NCI-H2171 treated with DMSO at 0.1 percent for 48 hours (cell line): ENCODE data around the gene STRAP.
"Not testable (repeated sequence)": the region's sequence is repeated elsewhere in the genome, so short reads cannot be mapped to it uniquely, and the experiment has no call there.

Experiments used
- DNase-seq: peaks from one replicate; lab custom pipeline; 2025; lab: John Stamatoyannopoulos, UW

STRAP gene

GRCh38 chr12:15873556-15873955 is 8.6 kb upstream of the STRAP start:
- DNase-seq = no peak

GRCh38 chr12:15874556-15875145 is 7.5 kb upstream of the STRAP start:
- not testable (repeated sequence) for DNase-seq

GRCh38 chr12:15875863-15876262 is 6.3 kb upstream of the STRAP start:
- no peak for DNase-seq

- no peak for DNase-seq
These were observed 2.8 kb upstream of the STRAP start for GRCh38 chr12:15879413-15879812.

GRCh38 chr12:15880721-15881120 is 1.5 kb upstream of the STRAP start:
- DNase-seq = no peak

- no peak for DNase-seq
These were observed 1.3 kb downstream of the STRAP start for GRCh38 chr12:15883536-15883935.

- DNase-seq = no peak
These were observed 4.3 kb downstream of the STRAP start for GRCh38 chr12:15886372-15887042.

GRCh38 chr12:15887043-15887817 is 5.0 kb downstream of the STRAP start:
- DNase-seq = no peak

- DNase-seq = no peak
These were observed 10.6 kb downstream of the STRAP start for GRCh38 chr12:15892645-15893259.

- no peak for DNase-seq
These were observed 11.1 kb downstream of the STRAP start for GRCh38 chr12:15893260-15893659.

GRCh38 chr12:15896867-15897266 is 14.7 kb downstream of the STRAP start:
- no peak for DNase-seq

- no peak for DNase-seq
These were observed 15.2 kb downstream of the STRAP start for GRCh38 chr12:15897433-15897832.

- peak; percentile 13 for DNase-seq
These were observed 17.2 kb downstream of the STRAP start for GRCh38 chr12:15899282-15899870.

GRCh38 chr12:15904378-15904920 is 22.3 kb downstream of the STRAP start:
- no peak for DNase-seq

- no peak for DNase-seq
These were observed 28.3 kb downstream of the STRAP start for GRCh38 chr12:15910468-15910863.

- peak; percentile 71 for DNase-seq
These were observed 28.9 kb downstream of the STRAP start, which contains the start of gene DERA for GRCh38 chr12:15910864-15911721. TSS of gene DERA (plus strand) at chr12:15911332. CDS start at chr12:15911384, 52 bp downstream.

GRCh38 chr12:15911931-15912330 is 29.7 kb downstream of the STRAP start:
- DNase-seq = not testable (repeated sequence)

- DNase-seq = not testable (repeated sequence)
These were observed 31.9 kb downstream of the STRAP start for GRCh38 chr12:15914131-15914530.

GRCh38 chr12:15918066-15918465 is 35.9 kb downstream of the STRAP start:
- DNase-seq = no peak

GRCh38 chr12:15919418-15919817 is 37.2 kb downstream of the STRAP start:
- DNase-seq = no peak

- DNase-seq = no peak
These were observed 42.8 kb downstream of the STRAP start for GRCh38 chr12:15924956-15925355.
